ENCODE data around the gene PAK3.

- no peak for TF ChIP-seq CTCF (IDR thresholded peaks at IDR 0.05)
- no peak for TF ChIP-seq POLR2A (IDR thresholded peaks at IDR 0.05)
- TF ChIP-seq EP300 (IDR thresholded peaks at IDR 0.05) = no peak
These were observed 7.4 kb upstream of the PAK3 start for GRCh38 chrX:111088628-111089027.
